Measurements from ENCODE around the gene PAH.

DNA sequence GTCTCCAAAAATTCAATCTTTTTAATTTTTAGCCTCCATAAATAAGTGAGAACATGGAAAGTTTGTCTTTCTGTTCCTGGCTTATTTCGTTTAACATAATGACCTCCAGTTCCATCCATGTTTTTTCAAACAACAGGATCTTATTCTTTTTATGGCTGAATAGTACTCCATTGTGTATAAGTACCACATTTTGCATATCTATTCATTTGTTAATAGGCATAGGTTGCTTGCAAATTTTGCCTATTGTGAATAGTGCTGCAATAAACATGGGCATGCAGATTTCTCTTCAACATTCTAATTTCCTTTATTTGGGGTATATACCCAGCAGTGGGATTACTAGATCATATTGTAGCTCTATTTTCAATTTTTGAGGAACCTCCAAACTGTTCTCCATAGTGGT lies 16.1 kb upstream of the PAH start:
- TF ChIP-seq POLR2A (IDR thresholded peaks at IDR 0.05) (no peak), CTCF (IDR thresholded peaks at IDR 0.05) (no peak)

Measured in breast epithelium (tissue), 3 donors.